Body of pancreas (tissue), 4 donors: ENCODE measurements around the gene PFDN6. TPM values are rescaled to one million over a fixed set of nuclear protein-coding genes. Genes with fewer than 3 reads are reported as not detected.

Source experiments
- ATAC-seq: fragments of 150-250 bp; one replicate; pipeline ENCODE4 v1.9.1; 2016
- DNase-seq, 4 donors: peaks; one replicate each; pipeline ENCODE4 v3.0.0-alpha.2; 2019
- H3K27ac ChIP-seq, 4 donors: fragments of 200-600 bp; sonication (generic); 1 replicate in 3 of 4; 2 replicates in 1 of 4; pipeline versions ENCODE4 v1.5.1 to v1.6.1; 2016 to 2019; ENCODE audit warnings: mild to moderate bottlenecking in 1 of 4, mixed read lengths in 1 of 4, moderate library complexity in 1 of 4
- H3K27me3 ChIP-seq, 2 donors: fragments of 200-600 bp; sonication (generic); one replicate each; pipeline ENCODE4 v1.6.0; 2016; ENCODE audit warnings: mild to moderate bottlenecking in 1 of 2
- H3K36me3 ChIP-seq, 2 donors: fragments of 200-600 bp; sonication (generic); replicated peaks in 1 of 2; 2 replicates each; pipeline ENCODE4 v1.5.1; 2016; ENCODE audit warnings: low read depth in 2 of 2; ENCODE audit not compliant: insufficient read depth in 1 of 2
- H3K4me1 ChIP-seq: fragments of 200-600 bp; sonication (generic); one replicate; pipeline ENCODE4 v1.6.0; 2016
- H3K4me3 ChIP-seq, 2 donors: fragments of 200-600 bp; sonication (generic); 1 replicate in 1 of 2; 2 replicates in 1 of 2; pipeline ENCODE4 v1.5.1; 2016 to 2019
- H3K9me3 ChIP-seq, 3 donors: fragments of 200-600 bp; sonication (generic); 1 replicate in 2 of 3; 2 replicates in 1 of 3; pipeline ENCODE4 v1.5.1; 2016
- CTCF ChIP-seq, 7 experiments: fragments of 450-650 bp in 4 of 7; fragments of 200-600 bp in 3 of 7; sonication (generic) in 3 of 7; IDR thresholded peaks; one replicate each; pipeline ENCODE4 v1.5.1; 2016 to 2019; ENCODE audit warnings: antibody characterized with exemption in 7 of 7
- POLR2A ChIP-seq, 3 donors: fragments of 450-650 bp; IDR thresholded peaks; one replicate each; pipeline ENCODE4 v1.6.1; 2016; ENCODE audit warnings: antibody characterized with exemption in 3 of 3, mild to moderate bottlenecking in 2 of 3
- WGBS, 2 donors: methylation state at CpG; one replicate each; pipeline ENCODE4 v1.1.5; 2017; 5-methylcytosine and 5-hydroxymethylcytosine counted together
- intact Hi-C: fragments of 100-400 bp; cut with DNase I; formaldehyde crosslinking; loops from one replicate; pipeline ENCODE4 v1.15.1; 2023
- total RNA-seq, 2 donors: library from RNA; depleted of rRNA; stranded (reverse); fragments of >200 nt; gene quantifications; one replicate each; pipeline ENCODE4 v1.1.0, GENCODE V29; 2016

The PFDN6 gene
- total RNA-seq, result 10 to 100 TPM; 10.2 to 19.7 TPM

GRCh38 chr6:33288921-33289783 is at the start of gene PFDN6, which contains the start of gene WDR46:
Gene PFDN6, plus strand, starts transcription at chr6:33289601. Its CDS starts 256 bp downstream, at chr6:33289857.
Gene WDR46, minus strand, starts transcription at chr6:33289239. Its CDS starts 69 bp downstream, at chr6:33289170.
- H3K27ac ChIP-seq, result peak within 1 kb of the TSS in 3 of 4 donors; percentile 55 to 80 (median 65)
- peaks cover 0 to 6% of the 10 kb centered on the region in 2 donors for H3K36me3 ChIP-seq

GRCh38 chr6:33241968-33242367 is 47.4 kb upstream of the PFDN6 start:
- TF ChIP-seq POLR2A (IDR thresholded peaks at IDR 0.05) (no peak), CTCF (IDR thresholded peaks at IDR 0.05) (no peak)
- WGBS, 2 donors, result 43 to 56% methylated on average over 3 of the region's 3 CpGs
- H3K27me3 ChIP-seq, result no peaks in the 10 kb centered on the region
- intact Hi-C loops, result loop anchor here (5.0 to 10.0 kb wide), 2 partner anchors 127 to 235 kb away; partner anchors contain the start of gene HLA-DOA
- H3K4me3 ChIP-seq, result no peak overlapping the region
- no peak for ATAC-seq
- no peaks in the 10 kb centered on the region for H3K4me1 ChIP-seq
- no peaks in the 10 kb centered on the region for H3K9me3 ChIP-seq
- no peak overlapping the region for H3K27ac ChIP-seq
- H3K36me3 ChIP-seq, result no peaks in the 10 kb centered on the region
- no peak for DNase-seq

More at GRCh38 chr6:33288921-33289783, at the start of gene PFDN6, which contains the start of gene WDR46:
- intact Hi-C loops, result no loop called here
- ATAC-seq (peak; percentile 96), DNase-seq (peak; percentile 78 to 86 (median 81))
- peaks cover 25% of the 10 kb centered on the region for H3K4me1 ChIP-seq
- no peaks in the 10 kb centered on the region for H3K9me3 ChIP-seq
- TF ChIP-seq CTCF (IDR thresholded peaks at IDR 0.05) (no peak), POLR2A (IDR thresholded peaks at IDR 0.05) (peak in 1 of 3 donors; percentile 30)
- 0% methylated on average over 37 to 43 of the region's 43 CpGs for WGBS, 2 donors
- no peaks in the 10 kb centered on the region for H3K27me3 ChIP-seq
- H3K4me3 ChIP-seq, result peak within 1 kb of the TSS; percentile 35 to 36

- Histone ChIP-seq H3K27ac (no peak overlapping the region), H3K9me3 (no peaks in the 10 kb centered on the region), H3K27me3 (no peaks in the 10 kb centered on the region), H3K4me3 (no peak overlapping the region), H3K36me3 (no peaks in the 10 kb centered on the region), H3K4me1 (peaks cover 6% of the 10 kb centered on the region)
- no peak for TF ChIP-seq CTCF (IDR thresholded peaks at IDR 0.05)
- TF ChIP-seq POLR2A (IDR thresholded peaks at IDR 0.05), result no peak
- DNase-seq (no peak), ATAC-seq (no peak)
- intact Hi-C loops, result loop anchor here (5.0 to 10.0 kb wide), 2 partner anchors 129 to 236 kb away; partner anchors contain the start of gene HLA-DOA
- 35 to 36% methylated on average over 1 of the region's 1 CpG for WGBS, 2 donors
These were observed 45.9 kb upstream of the PFDN6 start for GRCh38 chr6:33243476-33243875.

GRCh38 chr6:33247977-33248642 is 41.3 kb upstream of the PFDN6 start:
- Histone ChIP-seq H3K4me1 (peaks cover 22% of the 10 kb centered on the region), H3K9me3 (no peaks in the 10 kb centered on the region), H3K27ac (peak overlapping the region; percentile 71 to 95 (median 89)), H3K27me3 (no peaks in the 10 kb centered on the region), H3K36me3 (no peaks in the 10 kb centered on the region), H3K4me3 (no peak overlapping the region)
- TF ChIP-seq CTCF (IDR thresholded peaks at IDR 0.05), result peak; percentile 80 to 99 (median 98)
- TF ChIP-seq POLR2A (IDR thresholded peaks at IDR 0.05), result no peak
- intact Hi-C loops, result loop anchor here (5.0 to 10.0 kb wide), 2 partner anchors 86 to 133 kb away; no protein-coding TSS in a partner anchor
- ATAC-seq (peak; percentile 72), DNase-seq (peak; percentile 90 to 93 (median 92))
- 3 to 9% methylated on average over 16 to 28 of the region's 28 CpGs for WGBS, 2 donors
